Liver (tissue), 9 donors: ENCODE results near the gene ZKSCAN4. TPM values are rescaled to one million over a fixed set of nuclear protein-coding genes. Genes with fewer than 3 reads are reported as not detected.

ENCODE experiments used
- DNase-seq: peaks from one replicate; pipeline ENCODE4 v3.0.0-alpha.2; 2017; ENCODE audit warnings: low spot score
- H3K27ac ChIP-seq, 2 donors: one replicate each; pipeline ENCODE4 v1.7.0; 2013; ENCODE audit warnings: inconsistent platforms in 2 of 2, low read length in 2 of 2, control low read depth in 1 of 2, low read depth in 1 of 2, mild to moderate bottlenecking in 1 of 2
- H3K27me3 ChIP-seq, 4 donors: one replicate each; pipeline versions ENCODE4 v1.6.1 to v1.7.0; 2013; ENCODE audit warnings: low read length in 3 of 4, inconsistent platforms in 1 of 4, mild to moderate bottlenecking in 1 of 4, moderate library complexity in 1 of 4; ENCODE audit not compliant: control insufficient read depth in 4 of 4, insufficient read depth in 4 of 4
- H3K36me3 ChIP-seq, 4 donors: one replicate each; pipeline versions ENCODE4 v1.6.1 to v1.7.0; 2013; ENCODE audit warnings: low read length in 3 of 4, mild to moderate bottlenecking in 3 of 4, low read depth in 1 of 4, moderate library complexity in 1 of 4; ENCODE audit not compliant: control insufficient read depth in 4 of 4, insufficient read depth in 3 of 4
- H3K4me1 ChIP-seq, 4 donors: one replicate each; pipeline versions ENCODE4 v1.6.1 to v1.7.0; 2013; ENCODE audit warnings: low read length in 3 of 4, mild to moderate bottlenecking in 3 of 4, moderate library complexity in 1 of 4; ENCODE audit not compliant: control insufficient read depth in 4 of 4, insufficient read depth in 4 of 4
- H3K4me3 ChIP-seq, 3 donors: one replicate each; pipeline versions ENCODE4 v1.6.1 to v1.7.0; 2013; ENCODE audit warnings: low read length in 3 of 3, control low read depth in 1 of 3, low read depth in 1 of 3, mild to moderate bottlenecking in 1 of 3
- H3K9ac ChIP-seq, 2 donors: one replicate each; pipeline ENCODE4 v1.7.0; 2013; ENCODE audit warnings: low read length in 2 of 2, mild to moderate bottlenecking in 2 of 2, moderate library complexity in 2 of 2, control low read depth in 1 of 2, low read depth in 1 of 2
- H3K9me3 ChIP-seq, 4 donors: one replicate each; pipeline versions ENCODE4 v1.6.1 to v1.7.0; 2013; ENCODE audit warnings: low read length in 3 of 4; ENCODE audit not compliant: control insufficient read depth in 4 of 4
- ATF3 ChIP-seq: IDR thresholded peaks from 2 replicates; pipeline ENCODE4 v1.6.1; 2016; ENCODE audit warnings: antibody characterized with exemption
- CTCF ChIP-seq: fragments of 150-350 bp; IDR thresholded peaks from 2 replicates; pipeline ENCODE4 v1.5.1; 2017; ENCODE audit warnings: improper control_type of control experiment, low read depth, low read length; ENCODE audit not compliant: missing input control
- EGR1 ChIP-seq, 2 donors: IDR thresholded peaks; 2 replicates each; pipeline ENCODE4 v1.6.1; 2016 to 2018; ENCODE audit warnings: antibody characterized with exemption in 2 of 2, low read depth in 2 of 2
- FOXA1 ChIP-seq: IDR thresholded peaks from 2 replicates; pipeline ENCODE4 v1.6.1; 2016; ENCODE audit warnings: antibody characterized with exemption
- FOXA2 ChIP-seq: IDR thresholded peaks from 2 replicates; pipeline ENCODE4 v1.6.1; 2016; ENCODE audit warnings: antibody characterized with exemption
- GABPA ChIP-seq, 2 donors: IDR thresholded peaks in 1 of 2; conservative IDR thresholded peaks in 1 of 2; 2 replicates each; pipeline ENCODE4 v1.6.1; 2016; ENCODE audit warnings: antibody characterized with exemption in 2 of 2, mild to moderate bottlenecking in 1 of 2, moderate library complexity in 1 of 2
- HNF4A ChIP-seq, 2 donors: conservative IDR thresholded peaks; 2 replicates each; pipeline ENCODE4 v1.6.1; 2016; ENCODE audit warnings: antibody characterized with exemption in 2 of 2, mild to moderate bottlenecking in 2 of 2
- HNF4G ChIP-seq: IDR thresholded peaks from 2 replicates; pipeline ENCODE4 v1.6.1; 2016; ENCODE audit warnings: antibody characterized with exemption
- JUND ChIP-seq, 2 donors: IDR thresholded peaks; 2 replicates each; pipeline ENCODE4 v1.6.1; 2016; ENCODE audit warnings: antibody characterized with exemption in 2 of 2
- MAX ChIP-seq: IDR thresholded peaks from 2 replicates; pipeline ENCODE4 v1.6.1; 2016; ENCODE audit warnings: antibody characterized with exemption
- NR2F2 ChIP-seq: IDR thresholded peaks from 2 replicates; pipeline ENCODE4 v1.6.1; 2016; ENCODE audit warnings: antibody characterized with exemption
- RAD21 ChIP-seq, 2 donors: IDR thresholded peaks; 2 replicates each; pipeline ENCODE4 v1.6.1; 2016; ENCODE audit warnings: antibody characterized with exemption in 2 of 2, mild to moderate bottlenecking in 2 of 2
- REST ChIP-seq: IDR thresholded peaks from 2 replicates; pipeline ENCODE4 v1.6.1; 2016; ENCODE audit warnings: antibody characterized with exemption, mild to moderate bottlenecking
- RXRA ChIP-seq, 2 donors: IDR thresholded peaks; 2 replicates each; pipeline ENCODE4 v1.6.1; 2017 to 2018; ENCODE audit warnings: antibody characterized with exemption in 2 of 2, mild to moderate bottlenecking in 1 of 2
- SP1 ChIP-seq: IDR thresholded peaks from 2 replicates; pipeline ENCODE4 v1.6.1; 2018; ENCODE audit warnings: antibody characterized with exemption, mild to moderate bottlenecking
- YY1 ChIP-seq: IDR thresholded peaks from 2 replicates; pipeline ENCODE4 v1.6.1; 2016; ENCODE audit warnings: antibody characterized with exemption, mild to moderate bottlenecking
- ZBTB33 ChIP-seq: IDR thresholded peaks from 2 replicates; pipeline ENCODE4 v1.6.1; 2016; ENCODE audit warnings: antibody characterized with exemption
- WGBS: extraction: QIAGEN DNeasy Blood & Tissue Kit; methylation state at CpG from one replicate; pipeline ENCODE4 v1.1.7; 2013; 5-methylcytosine and 5-hydroxymethylcytosine counted together
- polyA plus RNA-seq, 2 donors: library from polyadenylated mRNA; stranded (reverse) in 1 of 2; unstranded in 1 of 2; fragments of 200-250 nt in 1 of 2; fragments of >200 nt in 1 of 2; fragmentation: Nextera tagmentation in 1 of 2; extraction: Ambion mirVana in 1 of 2; gene quantifications; one replicate each; pipeline versions ENCODE4 v1.2.1 to v1.2.3, GENCODE V29; 2013 to 2015
- total RNA-seq, 2 donors: library from RNA; depleted of rRNA; stranded (reverse); fragments of >200 nt; gene quantifications; one replicate each; pipeline ENCODE4 v1.2.3, GENCODE V29; 2014
- donor health status: healthy.
- donor health status: healthy.
- donor health status: healthy.
- donor health status: healthy.
- donor health status: healthy.

The ZKSCAN4 gene
- total and polyA plus RNA-seq, 4 donors: 1.4 to 4.7 (median 2.6) TPM

- 2% methylated on average over 50 of the region's 50 CpGs for WGBS
- H3K27ac ChIP-seq: no peak within 1 kb of the TSS
Measured at GRCh38 chr6:28281288-28282064, 29.4 kb upstream of the ZKSCAN4 start, which contains the start of gene PGBD1. TSS of gene PGBD1 (plus strand) at chr6:28281572. CDS start at chr6:28283814, 2,242 bp downstream.

GRCh38 chr6:28280595-28281287 lies 28.7 kb upstream of the ZKSCAN4 start:
- DNase-seq: no peak
- 45% methylated on average over 3 of the region's 3 CpGs for WGBS
- peaks cover 3 to 16% (median 10%) of the 10 kb centered on the region in 4 donors for H3K36me3 ChIP-seq
- peaks cover 0 to 8% (median 2%) of the 10 kb centered on the region in 4 donors for H3K9me3 ChIP-seq
- H3K9ac ChIP-seq: no peak overlapping the region
- no peak overlapping the region for H3K27ac ChIP-seq
- peak overlapping the region in 2 of 3 donors; percentile 31 to 60 for H3K4me3 ChIP-seq
- H3K27me3 ChIP-seq: no peaks in the 10 kb centered on the region
- H3K4me1 ChIP-seq: peaks cover 0 to 8% (median 3%) of the 10 kb centered on the region in 4 donors
- TF ChIP-seq MAX (no peak), EGR1 (IDR thresholded peaks at IDR 0.05; ENCODE audit: low read depth in 2 of 2) (no peak), REST (no peak), HNF4A (conservative IDR thresholded peaks at IDR 0.05) (no peak), FOXA2 (no peak), FOXA1 (no peak), RAD21 (IDR thresholded peaks at IDR 0.05) (no peak), ZBTB33 (no peak), GABPA (IDR thresholded peaks at IDR 0.05 in 1 of 2, conservative IDR thresholded peaks at IDR 0.05 in 1 of 2) (no peak), NR2F2 (no peak), CTCF (no peak), RXRA (IDR thresholded peaks at IDR 0.05) (no peak), ATF3 (no peak), HNF4G (no peak), JUND (IDR thresholded peaks at IDR 0.05) (no peak), YY1 (no peak), SP1 (no peak)

More at GRCh38 chr6:28281288-28282064, 29.4 kb upstream of the ZKSCAN4 start, which contains the start of gene PGBD1:
- peaks cover 2 to 9% (median 4%) of the 10 kb centered on the region in 4 donors for H3K36me3 ChIP-seq
- TF ChIP-seq CTCF: no peak
- TF ChIP-seq RAD21 (IDR thresholded peaks at IDR 0.05): peak in 1 of 2 donors; percentile 55
- DNase-seq: peak; percentile 78
- H3K27me3 ChIP-seq: no peaks in the 10 kb centered on the region
- peak within 1 kb of the TSS; percentile 27 to 60 (median 53) for H3K4me3 ChIP-seq
- peaks cover 0 to 8% (median 3%) of the 10 kb centered on the region in 4 donors for H3K4me1 ChIP-seq
- peaks cover 0 to 8% (median 2%) of the 10 kb centered on the region in 4 donors for H3K9me3 ChIP-seq
- H3K9ac ChIP-seq: no peak within 1 kb of the TSS
